AG04449 (cell line): ENCODE data around the gene MSH5.

Experiments used
- CTCF ChIA-PET: fragments of 350-600 bp; formaldehyde crosslinking; extraction: SDS; loops from one replicate; lab custom pipeline; 2021; ENCODE audit warnings: antibody characterized with exemption; lab: Yijun Ruan, JAX
- POLR2A ChIA-PET: fragments of 400-600, 350-600 bp; formaldehyde crosslinking; extraction: SDS; loops from one replicate; lab custom pipeline; 2020; ENCODE audit warnings: antibody characterized with exemption, inconsistent platforms; lab: Yijun Ruan, JAX
- DNase-seq: peaks from one replicate; pipeline ENCODE4 v3.0.0-alpha.2; 2010; ENCODE audit warnings: low read depth, low spot score
- H3K4me3 ChIP-seq: 2 replicates; pipeline ENCODE4 v1.5.1; 2011; ENCODE audit warnings: low read depth, mild to moderate bottlenecking, control low read depth, low read length
- TF ChIP-seq, protein P1 (sequence below): IDR thresholded peaks from one replicate; pipeline ENCODE4 v1.5.1; 2011; ENCODE audit warnings: mild to moderate bottlenecking, moderate library complexity, low read length, control low read depth, inconsistent platforms; ENCODE audit not compliant: insufficient read depth; ENCODE audit errors: missing control alignments

Gene MSH5

GRCh38 chr6:31739639-31740396, at the start of gene MSH5:
MSH5 (plus strand) TSS chr6:31740005; CDS start chr6:31740467, 462 bp downstream.
- peak; percentile 91 for DNase-seq
- peak within 1 kb of the TSS; percentile 95 for H3K4me3 ChIP-seq
- POLR2A ChIA-PET: interaction anchor here (0.6 to 2.4 kb wide), 7 partner anchors 10 to 123 kb away, joined by 3 to 15 read pairs (median 4); partner anchors contain the start of genes DDAH2, HSPA1A, HSPA1B and HSPA1L
- TF ChIP-seq, protein P1, sequence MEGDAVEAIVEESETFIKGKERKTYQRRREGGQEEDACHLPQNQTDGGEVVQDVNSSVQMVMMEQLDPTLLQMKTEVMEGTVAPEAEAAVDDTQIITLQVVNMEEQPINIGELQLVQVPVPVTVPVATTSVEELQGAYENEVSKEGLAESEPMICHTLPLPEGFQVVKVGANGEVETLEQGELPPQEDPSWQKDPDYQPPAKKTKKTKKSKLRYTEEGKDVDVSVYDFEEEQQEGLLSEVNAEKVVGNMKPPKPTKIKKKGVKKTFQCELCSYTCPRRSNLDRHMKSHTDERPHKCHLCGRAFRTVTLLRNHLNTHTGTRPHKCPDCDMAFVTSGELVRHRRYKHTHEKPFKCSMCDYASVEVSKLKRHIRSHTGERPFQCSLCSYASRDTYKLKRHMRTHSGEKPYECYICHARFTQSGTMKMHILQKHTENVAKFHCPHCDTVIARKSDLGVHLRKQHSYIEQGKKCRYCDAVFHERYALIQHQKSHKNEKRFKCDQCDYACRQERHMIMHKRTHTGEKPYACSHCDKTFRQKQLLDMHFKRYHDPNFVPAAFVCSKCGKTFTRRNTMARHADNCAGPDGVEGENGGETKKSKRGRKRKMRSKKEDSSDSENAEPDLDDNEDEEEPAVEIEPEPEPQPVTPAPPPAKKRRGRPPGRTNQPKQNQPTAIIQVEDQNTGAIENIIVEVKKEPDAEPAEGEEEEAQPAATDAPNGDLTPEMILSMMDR: no peak
- CTCF ChIA-PET: interaction anchor here (0.7 to 4.7 kb wide), 12 partner anchors 10 to 308 kb away, joined by 3 to 24 read pairs (median 4); partner anchors contain the start of genes DDAH2, LSM2 and LY6G5C

DNA sequence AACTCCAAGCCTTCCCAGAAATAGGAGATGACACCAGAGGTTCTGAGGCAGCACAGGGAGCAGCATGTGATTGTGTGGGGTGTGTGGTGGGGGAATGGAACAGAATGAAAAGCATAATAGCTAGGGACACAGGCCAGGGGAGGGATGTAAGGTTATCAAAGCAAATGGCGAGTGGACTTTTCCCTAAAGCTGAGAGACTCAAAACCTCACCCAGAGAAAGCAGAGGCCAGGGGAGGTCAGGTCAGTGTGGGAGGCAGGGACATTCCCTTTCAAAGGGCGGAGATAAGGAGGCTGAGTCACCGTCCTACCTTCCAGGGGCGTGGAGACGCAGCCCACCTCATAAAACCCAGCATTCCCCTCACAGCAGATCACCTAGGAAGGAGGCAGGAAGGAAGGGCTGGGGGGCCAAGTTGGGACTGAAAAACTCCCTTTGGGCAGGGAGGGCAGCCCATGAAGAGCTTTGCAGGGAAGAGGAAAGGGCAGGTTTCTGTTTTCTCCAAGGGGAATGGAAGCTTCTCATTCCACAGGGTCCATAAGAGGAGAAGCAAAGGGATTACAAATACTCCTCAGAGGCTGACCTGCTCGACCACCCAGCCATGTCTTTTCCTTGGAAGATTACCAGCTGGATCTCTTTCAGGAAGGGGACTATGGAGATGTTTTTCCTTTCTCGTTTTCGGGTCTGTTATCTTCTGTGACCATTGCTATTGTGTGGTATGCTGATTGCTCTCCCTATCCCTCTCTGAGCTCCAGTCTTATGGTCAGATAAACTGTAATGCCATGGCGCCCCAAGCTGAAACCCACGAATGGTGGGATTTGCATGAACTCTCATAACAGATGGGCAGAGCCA, 49.4 kb upstream of the MSH5 start:
- ChIA-PET POLR2A (interaction anchor here (1.1 kb wide), 1 partner anchor 12 kb away, joined by 3 read pairs; the partner anchor contains the start of gene ABHD16A), CTCF (interaction anchor here (0.8 to 4.4 kb wide), 10 partner anchors 8 to 182 kb away, joined by 3 to 29 read pairs (median 5); partner anchors contain the start of genes ABHD16A, C6orf47, HSPA1B and LY6G5C)
- no peak for DNase-seq
- H3K4me3 ChIP-seq: no peak overlapping the region
- TF ChIP-seq, protein P1: no peak

- POLR2A ChIA-PET: interaction anchor here (1.1 kb wide), 1 partner anchor 12 kb away, joined by 3 read pairs; the partner anchor contains the start of gene ABHD16A
- DNase-seq: no peak
- TF ChIP-seq, protein P1: no peak
- H3K4me3 ChIP-seq: no peak overlapping the region
- CTCF ChIA-PET: interaction anchor here (0.8 to 4.4 kb wide), 7 partner anchors 7 to 136 kb away, joined by 4 to 29 read pairs (median 8); partner anchors contain the start of genes ABHD16A, HSPA1B and LY6G5C
Observed at GRCh38 chr6:31691078-31691463, 48.7 kb upstream of the MSH5 start.

DNA sequence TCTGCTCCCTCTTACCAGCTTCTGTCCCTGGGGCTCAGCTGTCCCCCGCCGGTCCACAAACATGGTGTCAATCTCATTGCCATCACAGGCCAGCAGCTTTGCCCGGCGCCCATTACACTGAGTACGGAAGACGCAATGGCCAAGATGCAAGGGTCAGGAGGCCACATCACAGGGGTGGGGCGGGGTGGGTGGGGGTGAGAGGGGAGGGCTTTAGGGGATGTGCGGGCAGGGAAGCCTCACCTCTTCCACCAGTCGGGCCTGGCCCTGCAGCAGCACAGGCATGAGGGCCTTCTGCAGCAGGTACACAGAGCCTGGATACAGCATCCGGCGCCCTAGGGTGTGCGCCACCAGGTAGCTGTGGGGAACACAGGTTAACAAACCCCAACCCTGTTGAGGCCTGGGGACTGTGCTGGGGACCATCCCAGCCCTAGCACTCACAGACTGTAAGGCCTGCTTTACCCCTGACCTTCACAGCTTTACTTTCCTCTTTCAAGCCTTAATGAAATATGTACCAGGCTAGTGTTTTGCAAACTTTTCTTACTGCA, 48.2 kb upstream of the MSH5 start:
- TF ChIP-seq, protein P1: no peak
- no peak for DNase-seq
- POLR2A ChIA-PET: interaction anchor here (1.1 kb wide), 1 partner anchor 11 kb away, joined by 3 read pairs; the partner anchor contains the start of gene ABHD16A
- no peak overlapping the region for H3K4me3 ChIP-seq
- CTCF ChIA-PET: interaction anchor here (0.8 to 4.4 kb wide), 7 partner anchors 9 to 138 kb away, joined by 3 to 29 read pairs (median 6); partner anchors contain the start of gene LY6G5C

GRCh38 chr6:31692353-31692752, 47.5 kb upstream of the MSH5 start:
- H3K4me3 ChIP-seq: no peak overlapping the region
- ChIA-PET CTCF (interaction anchor here (1.0 to 4.4 kb wide), 4 partner anchors 9 to 137 kb away, joined by 3 to 29 read pairs (median 6); partner anchors contain the start of gene LY6G5C), POLR2A (no interaction called here)
- TF ChIP-seq, protein P1: no peak
- DNase-seq: no peak
